NCI-H187 treated with DMSO at 0.1 percent for 48 hours (cell line): ENCODE measurements around the gene DDX60.
"Not testable (repeated sequence)": the region's sequence is repeated elsewhere in the genome, so short reads cannot be mapped to it uniquely, and the experiment has no call there.

Experiments
- DNase-seq: peaks from one replicate; lab custom pipeline; 2025; lab: John Stamatoyannopoulos, UW

The DDX60 gene

DNA sequence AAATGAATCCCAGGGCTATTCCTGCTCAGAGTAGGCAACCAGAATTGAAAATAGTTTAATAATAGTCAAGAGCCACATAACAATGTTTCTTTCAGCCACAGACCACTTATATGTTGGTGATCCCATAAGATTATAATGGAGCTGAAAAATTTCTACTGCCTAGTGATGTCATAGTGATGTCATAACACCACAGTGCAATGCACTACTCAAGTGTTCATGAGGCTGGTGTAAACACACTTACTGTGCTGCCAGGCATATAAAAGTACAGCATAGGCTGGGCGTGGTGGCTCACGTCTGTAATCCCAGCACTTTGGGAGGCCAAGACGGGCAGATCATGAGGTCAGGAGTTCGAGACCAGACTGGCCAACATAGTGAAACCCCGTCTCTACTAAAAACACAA, 15.1 kb downstream of the DDX60 start:
- DNase-seq: not testable (repeated sequence)

DNA sequence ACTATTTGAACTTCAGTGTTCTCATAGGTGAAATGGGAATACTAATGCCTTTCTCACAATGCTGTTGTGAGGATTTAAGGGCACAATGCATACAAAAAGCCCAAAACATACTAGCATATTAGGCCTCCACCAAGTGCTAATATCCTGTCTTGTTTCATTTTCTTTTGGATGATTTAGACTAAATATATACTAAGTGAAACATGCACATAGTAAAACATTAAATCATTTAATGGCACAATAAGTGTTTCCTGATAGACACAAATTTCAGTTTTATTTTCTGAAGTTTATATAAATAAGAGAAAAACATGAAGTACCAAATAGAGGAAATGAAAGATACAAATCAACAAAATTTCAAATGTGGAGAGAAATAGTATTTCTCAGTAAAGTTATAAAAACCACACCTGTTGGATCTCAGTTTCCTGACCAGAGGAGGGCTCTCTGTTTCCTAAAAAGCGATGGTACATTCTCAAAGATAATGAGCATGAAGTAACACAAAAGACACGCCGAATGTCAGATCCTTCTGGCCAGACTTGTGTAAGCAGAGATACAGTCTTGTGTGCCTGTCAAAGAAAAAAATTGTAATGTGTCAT, 25.1 kb downstream of the DDX60 start:
- no peak for DNase-seq

DNA sequence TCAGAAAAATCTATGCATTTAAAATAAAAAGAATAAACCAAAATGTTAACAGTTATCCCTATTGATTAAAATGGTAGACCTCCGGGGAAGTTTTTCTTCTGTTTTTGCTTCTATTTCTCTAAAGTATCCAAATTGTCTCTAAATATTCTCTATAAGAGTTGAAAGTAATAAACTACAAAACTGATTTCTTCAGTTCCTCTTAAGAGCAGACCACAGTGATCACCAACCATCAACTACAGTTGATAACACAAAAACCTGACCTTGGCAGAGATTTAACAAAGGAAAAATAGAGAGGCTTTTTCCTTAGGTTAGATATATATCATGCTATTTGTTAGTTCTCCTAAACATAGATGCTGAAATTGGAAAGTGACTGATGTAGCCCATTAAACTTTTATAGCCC, 27.3 kb downstream of the DDX60 start:
- DNase-seq: no peak

DNA sequence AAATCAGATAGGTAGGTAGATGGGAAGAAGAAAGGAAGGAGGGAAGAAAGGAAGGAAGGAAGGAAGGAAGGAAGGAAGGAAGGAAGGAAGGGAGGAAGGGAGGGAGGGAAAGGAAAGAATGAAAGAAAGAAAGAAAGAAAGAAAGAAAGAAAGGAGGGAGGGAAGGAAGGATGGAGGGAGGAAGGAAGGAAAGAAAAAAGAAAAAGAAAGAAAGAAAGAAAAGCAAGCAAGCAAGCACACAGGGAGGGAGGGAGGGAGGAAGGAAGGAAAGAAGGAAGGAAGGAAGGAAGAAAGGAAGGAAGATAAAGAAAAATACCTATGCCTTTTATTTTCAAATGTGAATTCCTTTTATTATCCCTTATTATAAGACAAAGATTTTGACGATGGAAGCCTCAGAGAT, 32.7 kb downstream of the DDX60 start:
- not testable (repeated sequence) for DNase-seq

DNA sequence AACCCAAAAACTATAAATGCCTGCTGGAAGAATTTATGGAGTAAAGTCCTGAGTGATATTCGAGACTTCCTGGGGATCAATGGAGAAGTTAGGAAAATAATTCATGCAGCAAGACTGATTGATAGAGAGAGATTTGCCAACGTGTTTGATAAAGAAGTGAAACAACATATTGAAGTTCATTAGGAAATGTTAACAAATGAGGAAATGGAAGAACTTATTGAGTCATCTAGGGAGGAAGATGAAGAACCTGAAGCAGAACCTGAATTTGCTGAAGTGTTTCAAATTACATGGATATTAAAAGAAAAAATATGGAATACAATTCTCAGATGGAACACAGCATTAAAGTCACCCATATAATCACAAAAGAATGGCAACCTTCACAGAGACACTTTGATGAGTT, 39.0 kb downstream of the DDX60 start:
- DNase-seq: no peak

DNA sequence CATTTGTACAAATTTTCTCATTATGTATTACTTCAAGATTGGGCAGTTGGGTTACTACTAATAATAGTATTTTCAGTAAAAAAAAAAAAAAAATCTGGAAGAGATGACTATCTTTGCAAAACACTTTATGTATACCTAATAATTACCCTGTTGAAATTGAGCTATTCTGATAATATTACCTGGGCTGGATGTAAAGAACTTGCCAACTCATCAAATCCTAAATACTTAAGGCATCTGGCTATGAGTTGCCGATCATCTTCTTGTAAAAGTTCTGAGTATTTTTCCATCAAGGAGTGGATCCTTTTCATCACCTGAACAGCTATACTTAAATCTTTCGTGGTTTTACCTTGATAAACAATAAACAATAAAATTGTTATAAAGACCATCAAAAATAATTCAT, 42.7 kb downstream of the DDX60 start:
- DNase-seq: no peak

DNA sequence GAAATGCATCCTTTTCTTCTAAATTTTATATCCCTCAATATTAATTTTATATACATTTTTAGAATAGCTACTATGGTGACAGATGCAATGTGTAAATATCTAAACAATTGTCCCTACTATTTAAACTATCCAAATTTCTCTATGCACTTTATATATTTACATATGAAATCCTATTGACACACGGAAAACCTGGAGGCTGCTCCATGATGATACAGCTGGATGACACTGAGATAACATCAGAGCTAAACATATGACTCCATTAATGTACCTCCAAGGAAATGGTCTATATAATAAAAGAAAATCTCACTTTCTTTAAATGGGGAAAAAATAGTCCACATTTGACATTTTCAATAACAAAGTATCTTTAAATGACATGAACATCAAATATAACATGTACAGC, 43.7 kb downstream of the DDX60 start:
- DNase-seq: no peak

DNA sequence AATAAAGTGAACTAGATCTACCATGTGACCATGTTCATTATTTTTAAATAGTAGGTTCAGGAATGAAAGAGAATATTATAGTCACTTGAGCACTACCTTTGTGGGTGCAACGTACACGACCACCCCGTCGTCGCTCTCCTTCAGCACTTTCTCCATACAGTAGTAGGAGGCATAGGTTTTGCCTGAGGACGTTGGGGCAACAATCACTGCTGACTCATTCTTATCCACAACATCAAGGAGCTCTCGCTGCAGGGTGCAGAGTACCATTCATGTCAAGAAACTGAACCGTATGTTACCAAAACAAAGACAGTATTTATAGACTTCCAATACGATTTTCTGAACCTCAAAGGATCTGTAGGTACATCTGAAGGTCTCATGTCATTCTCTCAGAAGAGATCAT, 44.7 kb downstream of the DDX60 start:
- no peak for DNase-seq

DNA sequence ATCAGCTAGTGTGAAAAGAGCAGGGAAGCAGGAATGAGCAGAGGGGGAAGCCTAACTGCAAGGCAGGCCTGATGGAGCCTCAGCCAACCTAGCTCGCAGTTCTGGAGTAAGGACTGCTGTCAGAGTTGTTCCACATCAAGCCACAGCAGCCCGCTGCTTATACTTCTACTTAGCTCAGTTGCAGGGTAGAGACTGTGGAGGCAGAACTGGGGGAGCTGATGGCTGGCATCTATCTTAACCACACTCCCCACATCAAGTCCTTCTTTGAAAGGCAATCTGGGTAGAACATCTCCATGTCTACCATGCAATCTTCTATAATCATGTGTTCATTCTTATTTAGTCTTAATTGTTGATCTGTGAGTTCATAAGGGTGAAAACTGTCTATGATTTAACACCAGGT, 46.1 kb downstream of the DDX60 start:
- DNase-seq: no peak

DNA sequence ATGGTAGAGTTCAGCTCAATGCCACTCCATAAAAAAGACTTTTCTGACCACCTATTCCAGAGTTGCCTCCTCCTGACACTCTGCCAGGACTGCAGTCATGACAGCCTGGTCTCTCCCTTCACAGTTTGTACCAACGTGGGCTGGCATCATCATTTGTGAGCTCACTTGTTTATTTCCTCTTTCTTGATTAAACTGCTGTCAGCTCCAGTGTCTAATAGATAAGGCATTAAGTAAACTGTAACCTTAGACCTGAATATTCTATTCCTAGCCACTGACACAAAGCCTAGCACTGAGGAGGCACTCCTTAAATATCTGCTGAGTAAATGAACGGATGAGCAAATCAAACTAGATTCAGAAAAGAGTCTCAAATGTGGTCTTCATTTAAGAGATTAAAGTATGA, 48.7 kb downstream of the DDX60 start:
- no peak for DNase-seq

DNA sequence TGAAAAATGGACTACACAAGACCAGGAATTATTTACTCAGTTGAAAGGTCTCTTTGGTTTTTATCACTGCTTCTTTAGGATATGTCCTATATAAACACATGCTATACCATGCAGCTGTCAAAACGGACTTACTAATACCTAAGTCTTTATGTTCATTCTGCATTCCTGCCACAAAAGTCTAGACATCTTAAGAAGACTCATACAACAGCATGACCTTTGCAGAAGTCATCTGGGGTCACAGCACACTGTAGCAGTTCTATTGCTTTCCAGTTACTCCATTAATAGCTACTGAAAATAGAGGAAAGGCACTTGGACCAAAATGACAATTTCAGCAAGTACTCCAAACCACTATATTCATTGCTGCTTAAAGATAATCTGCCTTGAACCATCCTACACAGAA, 53.2 kb downstream of the DDX60 start:
- DNase-seq: no peak

DNA sequence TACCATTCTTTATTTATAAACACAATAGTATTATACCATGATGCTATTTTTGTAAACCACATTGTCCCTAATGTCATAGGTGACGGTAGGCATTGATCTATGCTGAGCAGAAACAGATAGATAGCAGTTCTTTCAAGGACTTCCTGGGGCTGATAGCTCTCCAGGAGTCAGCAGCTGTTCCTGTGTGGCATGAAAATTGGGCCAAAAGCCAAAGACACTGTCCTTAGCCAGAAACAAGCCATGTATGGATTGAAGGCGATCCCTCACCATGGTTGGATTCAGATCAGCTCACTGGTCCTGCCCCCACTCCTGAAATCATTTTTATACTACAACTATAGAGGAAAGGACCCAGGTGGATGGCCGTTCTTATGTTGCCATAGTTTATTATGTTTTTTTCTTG, 53.6 kb downstream of the DDX60 start:
- DNase-seq: no peak

DNA sequence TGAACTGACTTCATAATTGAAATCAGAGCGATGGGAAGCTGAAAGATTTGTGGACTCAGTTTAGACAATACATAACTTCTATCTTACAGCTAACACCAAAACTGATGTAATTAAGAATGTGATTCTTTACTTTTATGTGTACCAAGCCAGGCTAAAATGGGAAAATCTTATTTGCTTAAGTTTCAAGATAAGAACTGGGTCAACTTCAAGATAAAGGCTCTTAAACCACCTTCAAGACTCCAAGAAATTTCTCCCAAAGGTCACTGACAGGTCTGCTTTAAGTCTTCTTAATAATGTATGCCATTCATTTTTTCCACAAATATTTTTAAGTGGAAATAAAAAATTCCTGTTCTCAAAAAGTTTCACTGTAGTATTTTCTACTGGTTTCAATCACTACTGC, 55.5 kb downstream of the DDX60 start:
- no peak for DNase-seq

DNA sequence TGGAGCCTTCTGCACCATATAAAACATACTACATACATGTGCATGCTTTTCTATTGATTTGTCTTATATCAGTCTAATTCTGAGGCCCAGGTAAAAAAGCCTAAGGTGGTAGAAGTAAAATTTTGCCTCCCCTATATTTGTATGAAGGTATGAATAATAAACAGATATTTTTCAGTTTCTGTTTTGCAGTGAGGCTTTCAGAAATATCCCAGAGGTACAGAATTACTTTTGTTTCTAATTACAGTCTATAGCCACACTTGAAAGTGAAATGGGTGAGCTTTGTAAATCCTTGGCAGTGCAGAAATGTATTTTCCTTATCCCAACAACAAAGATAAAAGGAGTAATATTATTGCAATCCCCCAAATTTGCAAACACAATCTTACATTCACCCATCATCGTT, 59.5 kb downstream of the DDX60 start:
- no peak for DNase-seq

DNA sequence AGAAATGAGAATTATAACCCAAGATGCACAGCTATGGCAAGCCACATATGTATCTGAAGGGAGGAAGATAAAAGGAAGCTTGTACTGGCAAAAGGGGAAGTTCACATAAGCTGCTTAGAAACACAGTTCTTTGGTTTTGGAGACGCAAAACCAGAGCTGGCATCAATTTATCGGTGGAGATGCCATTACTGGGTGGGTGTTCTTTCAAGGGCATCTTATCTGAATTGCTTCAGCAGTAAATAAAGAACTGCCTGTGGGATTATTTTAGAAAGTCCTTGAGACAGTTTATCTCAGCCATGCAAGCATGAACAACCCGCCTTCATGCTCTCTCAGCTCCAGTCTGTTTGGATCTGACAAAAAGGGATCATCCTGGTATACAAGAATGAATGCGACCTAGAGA, 60.8 kb downstream of the DDX60 start:
- DNase-seq: no peak

DNA sequence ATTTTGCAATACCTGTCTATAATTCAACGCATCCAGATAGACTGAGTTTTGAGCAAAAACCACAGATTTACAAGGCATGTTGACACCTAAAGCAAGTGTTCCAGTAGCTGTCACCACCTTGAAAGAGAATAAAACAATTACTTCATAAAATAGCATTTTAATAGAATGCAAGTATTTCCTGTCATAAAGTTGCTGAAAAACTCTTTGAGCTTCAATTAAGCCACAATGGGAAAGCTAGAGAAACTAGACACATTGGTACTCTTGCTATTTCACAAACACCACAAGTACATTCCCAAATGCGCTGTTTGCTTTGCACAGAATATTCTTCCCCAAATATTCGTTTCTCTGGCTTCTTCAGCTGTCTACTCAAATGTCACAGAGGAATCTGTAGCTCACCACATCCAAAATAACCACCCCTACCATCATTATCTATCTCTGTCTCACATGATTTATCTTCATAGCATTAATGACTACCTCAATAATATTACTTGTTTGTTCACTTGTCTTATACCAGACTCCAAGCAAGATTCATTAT, 70.3 kb downstream of the DDX60 start:
- no peak for DNase-seq

DNA sequence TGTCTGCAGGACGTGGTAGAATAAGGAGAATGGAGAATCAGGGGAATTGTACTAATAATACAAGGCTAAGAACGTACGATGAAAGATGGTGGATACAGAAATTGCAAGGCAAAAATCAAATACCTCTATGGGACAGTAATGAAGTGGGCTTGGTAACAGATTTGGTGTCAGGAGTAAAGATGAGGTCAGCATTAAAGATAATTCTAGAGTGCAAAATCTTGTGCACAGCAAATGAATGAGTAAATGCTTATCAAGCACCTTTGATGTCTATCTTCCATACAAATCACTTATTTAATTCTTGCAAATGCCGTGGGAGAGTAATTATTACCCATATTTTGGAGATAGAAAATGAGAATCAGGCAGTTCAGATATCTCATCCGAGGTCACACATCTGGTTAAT, 70.9 kb downstream of the DDX60 start:
- DNase-seq: no peak

DNA sequence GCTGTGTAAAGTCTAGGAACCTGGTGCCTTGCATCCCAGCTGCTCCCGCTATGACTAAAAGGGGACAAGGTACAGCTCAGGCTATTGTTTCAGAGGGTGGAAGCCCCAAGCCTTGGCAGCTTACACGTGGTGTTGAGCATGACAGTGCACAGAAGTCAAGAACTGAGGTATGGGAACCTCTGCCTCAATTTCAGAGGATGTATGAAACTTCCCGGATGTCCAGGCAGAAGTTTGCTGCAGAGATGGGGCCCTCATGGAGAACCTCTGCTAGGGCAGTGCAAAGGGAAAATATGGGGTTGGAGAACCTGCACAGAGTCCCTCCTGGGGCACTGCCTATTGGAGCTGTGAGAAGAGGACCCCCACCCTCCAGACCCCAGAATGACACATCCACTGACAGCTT, 76.6 kb downstream of the DDX60 start:
- DNase-seq: no peak

DNA sequence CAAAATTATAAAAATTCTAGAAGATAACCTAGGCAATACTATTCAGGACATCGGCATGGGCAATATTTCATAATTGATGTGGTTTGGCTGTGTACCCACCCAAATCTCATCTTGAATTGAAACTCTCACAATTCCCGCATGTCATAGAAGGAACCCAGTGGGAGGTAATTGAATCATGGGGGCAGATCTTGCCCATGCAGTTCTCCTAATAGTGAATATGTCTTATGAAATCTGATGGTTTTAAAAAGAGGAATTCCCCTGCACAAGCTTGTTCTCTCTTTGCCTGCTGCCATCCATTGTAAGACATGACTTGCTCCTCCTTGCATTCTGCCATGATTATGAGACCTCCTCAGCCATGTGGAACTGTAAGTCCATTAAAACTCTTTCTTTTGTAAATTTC, 77.7 kb downstream of the DDX60 start:
- DNase-seq: no peak

DNA sequence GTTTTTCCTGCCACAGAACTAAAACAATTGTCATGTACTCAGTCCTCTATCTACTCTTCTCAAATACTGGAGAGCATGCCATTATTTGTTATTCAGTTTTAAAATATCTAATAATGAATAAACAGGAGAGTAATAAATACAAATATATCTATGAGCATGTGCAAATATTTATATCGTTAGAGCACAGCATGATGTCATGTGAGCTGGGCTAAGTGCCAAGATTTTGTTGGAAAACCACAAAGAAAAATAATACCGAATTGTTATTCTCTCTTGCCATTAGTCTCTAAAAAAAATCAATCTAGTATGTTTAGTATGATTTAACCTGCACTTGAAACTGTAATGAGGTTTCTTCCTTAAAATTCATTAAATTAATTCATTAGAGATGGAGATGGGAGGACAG, 97.3 kb downstream of the DDX60 start:
- DNase-seq: no peak

DNA sequence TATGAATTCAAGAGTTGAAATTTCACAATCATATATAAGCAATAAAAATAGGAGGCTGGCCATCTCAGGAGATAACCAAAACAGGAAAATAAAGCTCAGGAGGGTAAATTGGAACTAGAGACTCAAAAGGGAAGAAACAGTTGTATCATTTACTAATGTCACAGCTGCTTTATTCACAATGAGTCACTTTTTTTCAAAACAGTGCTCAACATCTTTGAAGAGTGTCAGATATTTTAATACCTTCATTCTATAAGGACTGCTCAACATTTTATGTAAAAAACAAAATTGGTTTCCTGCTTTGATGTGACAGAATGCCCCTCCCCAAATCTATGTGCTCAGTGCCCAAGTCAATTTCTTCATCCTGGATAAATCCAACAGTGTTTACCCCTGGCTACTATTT, 97.7 kb downstream of the DDX60 start:
- no peak for DNase-seq

DNA sequence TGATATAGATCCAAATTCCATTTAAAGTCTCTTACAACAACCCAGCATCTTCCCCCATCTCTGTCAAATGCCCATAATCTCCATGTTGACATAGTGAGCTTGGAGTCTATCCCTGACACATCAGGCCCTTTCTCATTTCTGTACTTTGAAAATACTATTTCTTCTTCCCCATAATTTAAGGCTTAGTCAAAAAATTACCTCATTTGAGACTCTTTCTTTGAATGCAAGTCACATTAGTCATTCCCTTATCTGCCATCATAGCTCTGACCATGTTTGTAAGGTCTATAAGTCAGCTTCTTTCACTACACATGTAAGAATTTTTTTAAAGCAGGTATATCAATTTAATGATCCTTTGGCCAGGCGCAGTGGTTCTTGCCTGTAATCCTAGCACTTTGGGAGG, 99.9 kb downstream of the DDX60 start:
- DNase-seq: no peak

DNA sequence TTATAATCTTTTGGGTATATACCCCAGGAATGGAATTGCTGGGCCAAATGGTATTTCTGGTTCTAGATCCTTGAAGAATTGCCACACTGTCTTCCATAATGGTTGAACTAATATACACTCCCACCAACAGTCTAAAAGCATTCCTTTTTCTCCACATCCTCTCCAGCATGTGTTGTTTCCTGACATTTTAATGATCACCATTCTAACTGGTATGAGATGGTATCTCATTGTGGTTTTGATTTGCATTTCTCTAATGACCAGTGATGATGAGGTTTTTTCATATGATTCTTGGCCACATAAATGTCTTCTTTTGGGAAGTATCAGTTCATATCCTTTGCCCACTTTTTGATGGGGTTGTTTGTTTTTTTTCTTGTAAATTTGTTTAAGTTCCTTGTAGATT, 105.0 kb downstream of the DDX60 start:
- not testable (repeated sequence) for DNase-seq

DNA sequence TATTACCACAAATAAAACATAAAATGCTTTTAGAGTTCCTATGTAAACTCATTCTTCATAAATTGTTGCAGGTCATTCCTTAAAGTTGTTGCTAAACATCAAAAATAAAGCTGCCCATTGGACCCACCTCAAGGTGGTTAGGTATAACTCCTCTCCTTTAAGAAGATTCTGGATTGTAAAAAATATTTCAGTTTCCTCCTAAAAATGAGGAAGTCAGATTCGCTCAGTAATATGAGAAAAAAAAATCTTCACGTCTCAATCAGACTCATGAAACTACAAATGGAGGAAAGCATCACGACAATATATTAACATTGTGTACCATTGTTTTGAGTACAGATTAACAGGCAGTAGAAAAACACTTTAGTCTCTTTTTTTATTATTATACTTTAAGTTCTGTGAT, 105.9 kb downstream of the DDX60 start:
- no peak for DNase-seq
